HG03095 (cell line): ENCODE results near the gene ZNF292.
"Not testable (repeated sequence)": the region's sequence is repeated elsewhere in the genome, so short reads cannot be mapped to it uniquely, and the experiment has no call there.

Experiments used
- ATAC-seq: cut with Tn5 transposase; IDR thresholded peaks from one replicate; pipeline ENCODE4 v1.9.1; 2021; ENCODE audit warnings: moderate library complexity; ENCODE audit not compliant: unreplicated experiment

Gene ZNF292

DNA sequence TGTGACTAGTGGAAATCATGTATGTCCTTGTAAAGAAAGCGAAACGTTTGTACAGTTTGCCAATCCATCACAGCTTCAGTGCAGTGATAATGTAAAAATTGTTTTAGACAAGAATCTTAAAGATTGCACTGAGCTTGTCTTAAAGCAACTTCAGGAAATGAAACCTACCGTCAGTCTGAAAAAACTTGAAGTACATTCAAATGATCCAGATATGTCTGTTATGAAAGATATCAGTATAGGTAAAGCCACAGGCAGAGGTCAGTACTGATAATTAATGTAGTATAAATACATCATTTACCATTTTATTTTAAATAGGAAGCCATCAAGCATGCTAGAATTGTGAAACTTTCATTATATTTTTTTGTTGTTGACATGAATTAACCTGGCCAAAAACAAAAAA lies 106.2 kb downstream of the ZNF292 start:
- ATAC-seq = no peak

DNA sequence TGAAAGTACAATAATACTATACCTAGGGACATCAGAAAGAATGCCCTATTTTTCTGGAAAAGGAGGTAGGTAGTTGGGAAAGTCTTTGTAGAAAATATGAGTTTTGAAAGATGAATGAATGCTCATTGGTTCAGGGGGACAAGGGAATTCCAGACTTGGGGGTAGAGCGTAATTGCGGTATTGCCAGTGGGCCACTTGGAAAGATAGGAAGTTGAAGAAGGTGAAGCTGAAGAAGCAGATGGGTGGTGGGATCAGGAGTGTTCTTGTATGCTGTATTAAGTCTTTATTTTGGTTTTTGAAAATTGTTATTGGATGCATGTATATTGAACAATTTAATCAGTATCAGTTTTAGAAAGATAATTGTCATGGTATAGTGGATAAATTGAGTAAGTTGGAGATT lies 109.1 kb downstream of the ZNF292 start:
- no peak for ATAC-seq

DNA sequence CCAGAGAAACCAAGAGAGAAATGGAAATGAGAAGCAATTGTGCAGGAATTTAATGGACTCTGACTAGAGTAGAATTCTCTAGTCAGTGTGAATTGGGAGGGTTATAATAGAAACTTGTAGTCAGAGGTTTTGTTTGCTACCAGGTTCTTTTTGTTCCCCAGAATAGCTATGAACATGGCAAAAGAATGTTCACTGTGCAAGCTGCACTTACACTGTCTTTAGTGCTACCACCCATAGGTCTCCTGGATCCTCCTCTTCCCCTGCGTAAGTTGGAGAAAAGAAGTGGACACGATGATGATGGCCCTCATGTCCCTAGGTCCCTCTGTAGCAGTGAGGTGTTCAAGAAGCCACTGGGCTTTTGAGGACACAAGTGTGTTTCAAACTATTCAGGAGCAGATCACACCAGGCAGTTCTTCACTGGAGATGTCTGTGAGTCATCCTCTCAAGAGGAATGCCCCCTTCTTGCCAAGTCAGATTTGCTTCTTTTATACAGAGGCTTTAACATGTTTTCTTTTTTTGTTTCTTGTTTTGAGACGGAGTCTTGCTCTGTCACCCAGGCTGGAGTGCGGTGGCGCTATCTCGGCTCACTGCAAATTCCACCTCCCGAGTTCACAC lies 119.4 kb downstream of the ZNF292 start:
- no peak for ATAC-seq

- no peak for ATAC-seq
These were observed 121.3 kb downstream of the ZNF292 start for GRCh38 chr6:87276624-87277023.

- no peak for ATAC-seq
These were observed 121.8 kb downstream of the ZNF292 start for GRCh38 chr6:87277123-87277522.

GRCh38 chr6:87279196-87279595 lies 123.8 kb downstream of the ZNF292 start:
- no peak for ATAC-seq

DNA sequence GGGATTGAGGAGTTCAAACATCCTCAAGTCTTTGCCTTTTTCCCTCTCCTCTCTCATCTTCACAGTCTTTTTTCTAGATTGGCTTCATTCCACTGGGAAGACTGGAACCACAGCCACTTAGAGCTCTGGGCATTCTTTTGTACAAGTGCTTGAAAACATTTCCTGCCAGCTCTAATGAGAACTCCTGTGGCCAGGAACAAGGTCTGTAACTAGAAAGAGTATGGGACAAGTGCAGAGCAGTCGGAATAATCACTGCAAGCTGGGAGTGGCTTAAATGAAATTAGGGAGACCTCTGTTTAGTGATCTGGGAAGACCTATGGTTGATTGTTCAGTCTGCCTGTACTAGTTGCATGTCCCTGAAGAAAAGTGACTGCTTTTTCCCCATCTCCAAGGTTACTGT lies 126.1 kb downstream of the ZNF292 start:
- no peak for ATAC-seq

DNA sequence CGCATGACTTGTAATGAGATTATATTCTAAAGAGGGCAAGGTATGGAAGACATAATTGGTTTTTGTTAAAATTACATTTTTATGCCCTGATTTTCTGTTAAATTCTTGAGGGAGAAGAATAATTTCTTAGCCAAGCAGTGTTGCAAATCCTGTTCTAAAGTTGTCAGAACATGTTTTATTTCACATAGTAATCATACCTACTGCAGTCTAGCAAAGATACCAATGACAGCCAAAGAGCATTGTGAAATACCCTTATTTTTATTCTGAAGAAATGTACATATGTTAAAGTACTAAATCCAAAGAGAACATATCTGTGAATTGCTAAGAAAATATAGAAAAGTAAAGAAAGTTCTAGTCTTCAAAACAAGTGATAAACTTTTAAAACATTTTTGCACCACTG lies 127.4 kb downstream of the ZNF292 start:
- no peak for ATAC-seq

- no peak for ATAC-seq
These were observed 128.1 kb downstream of the ZNF292 start for GRCh38 chr6:87283461-87283860.

DNA sequence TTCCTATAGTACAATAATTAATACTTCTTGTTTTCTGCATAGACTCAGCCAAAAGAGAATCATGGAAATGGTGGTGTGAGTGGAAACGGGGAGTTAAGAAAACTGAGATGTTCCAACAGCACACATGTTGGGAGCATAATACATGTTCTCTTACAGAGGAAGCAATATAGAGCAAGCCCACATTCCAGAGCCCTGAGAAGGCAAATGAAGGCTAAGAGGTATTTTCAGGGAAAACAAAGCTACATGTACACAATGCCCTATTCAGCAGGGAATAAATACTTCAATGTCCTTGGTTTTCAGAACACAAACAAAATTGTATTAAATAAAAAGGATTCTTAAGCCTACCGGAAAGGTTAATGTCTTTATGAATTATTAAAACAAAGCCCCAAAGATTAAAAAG lies 131.9 kb downstream of the ZNF292 start:
- no peak for ATAC-seq

DNA sequence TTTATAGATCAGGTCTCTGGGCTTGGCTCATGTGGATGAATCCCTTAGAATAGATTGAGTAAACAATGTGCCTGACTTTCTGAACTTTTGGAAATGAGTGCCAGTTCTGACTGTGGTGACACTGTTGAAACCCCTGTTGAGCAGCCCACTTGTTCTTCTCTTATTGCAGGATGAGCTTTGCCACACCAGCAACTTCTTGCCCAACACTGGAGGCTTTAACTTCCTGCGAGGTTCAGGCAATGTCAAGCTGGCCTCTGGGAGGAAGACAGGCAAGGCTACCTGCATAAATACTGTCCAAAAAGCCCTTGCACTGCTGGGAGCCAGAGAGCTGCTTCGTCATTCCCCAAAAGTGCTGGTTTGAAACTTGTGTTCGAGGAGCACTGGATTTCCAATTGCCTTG lies 134.2 kb downstream of the ZNF292 start:
- no peak for ATAC-seq

DNA sequence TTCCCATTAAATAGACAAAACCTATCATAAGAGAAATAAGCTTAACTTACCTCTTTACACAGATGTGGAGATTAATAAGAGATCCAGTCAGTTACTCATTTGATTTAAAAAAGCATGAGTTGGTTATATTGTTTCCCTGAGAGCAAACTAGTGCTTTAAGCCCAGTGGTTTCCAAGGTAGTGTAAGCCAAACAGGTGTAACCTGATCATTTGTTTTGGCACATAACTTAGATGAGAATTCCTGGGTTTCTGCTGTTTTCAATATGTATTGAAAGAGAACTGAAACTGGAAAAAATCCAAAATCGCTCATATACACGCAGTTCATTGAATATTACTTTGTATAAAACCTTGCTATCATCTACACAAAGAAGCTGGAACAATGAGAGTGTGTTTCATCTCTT lies 136.5 kb downstream of the ZNF292 start:
- ATAC-seq = no peak

DNA sequence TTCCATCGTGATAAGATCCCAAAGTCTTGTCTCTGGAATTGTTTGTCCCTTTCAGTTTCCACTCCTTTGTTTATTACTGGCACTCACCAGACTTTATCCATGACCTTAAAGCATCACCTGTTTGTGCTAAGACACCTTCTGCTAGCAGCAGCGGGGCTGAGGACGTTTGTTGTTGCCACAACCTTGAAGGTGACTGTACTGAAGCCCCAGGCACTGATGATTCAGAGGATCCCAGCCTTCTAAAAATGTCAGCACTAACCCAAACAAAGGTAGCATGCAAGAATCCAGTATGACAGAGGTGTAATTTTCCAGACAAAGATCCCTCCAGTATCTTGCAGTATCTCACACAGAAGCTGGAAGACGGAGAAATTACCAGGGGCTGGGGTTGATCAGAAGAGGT lies 138.2 kb downstream of the ZNF292 start:
- ATAC-seq = no peak

GRCh38 chr6:87297119-87297518 lies 141.8 kb downstream of the ZNF292 start:
- no peak for ATAC-seq

DNA sequence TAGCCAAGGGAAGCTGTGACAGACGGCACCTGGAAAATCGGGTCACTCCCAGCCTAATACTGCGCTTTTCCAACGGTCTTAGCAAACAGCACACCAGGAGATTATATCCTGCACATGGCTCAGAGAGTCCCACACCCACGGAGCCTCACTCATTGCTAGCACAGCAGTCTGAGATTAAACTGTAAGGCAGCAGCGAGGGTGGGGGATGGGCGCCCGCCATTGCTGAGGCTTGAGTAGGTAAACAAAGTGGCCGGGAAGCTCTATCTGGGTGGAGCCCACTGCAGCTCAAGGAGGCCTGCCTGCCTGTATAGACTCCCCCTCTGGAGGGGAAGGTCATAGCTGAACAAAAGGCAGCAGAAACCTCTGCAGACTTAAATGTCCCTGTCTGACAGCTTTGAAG lies 145.9 kb downstream of the ZNF292 start:
- not testable (repeated sequence) for ATAC-seq

- ATAC-seq = no peak
These were observed 153.6 kb downstream of the ZNF292 start for GRCh38 chr6:87308970-87309369.

DNA sequence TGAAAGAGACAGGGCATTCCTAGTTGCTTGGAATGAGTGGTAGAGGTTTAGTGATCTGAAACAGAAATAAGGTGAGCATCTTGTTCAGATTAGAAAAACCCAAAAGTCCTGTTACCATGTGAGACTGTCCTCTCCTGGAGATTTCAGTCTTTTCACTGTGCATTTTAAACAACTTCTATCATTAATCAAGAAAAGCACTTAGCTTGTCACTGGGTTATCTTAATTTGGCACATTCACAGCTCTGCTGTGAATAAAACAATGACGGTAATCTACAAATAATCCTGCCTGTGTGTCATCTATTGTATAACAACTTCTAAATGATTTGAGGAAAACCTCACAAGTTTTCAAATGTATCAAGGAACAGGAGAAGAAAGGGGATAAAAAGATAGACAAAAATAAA lies 157.5 kb downstream of the ZNF292 start:
- ATAC-seq = no peak
